ENCODE measurements around the gene RPS27A.
A peak's percentile ranks its signal among the peaks of the same experiment; 100 is the strongest.
"Not testable (repeated sequence)": the region's sequence is repeated elsewhere in the genome, so short reads cannot be mapped to it uniquely, and the experiment has no call there.

RPS27A gene

DNA sequence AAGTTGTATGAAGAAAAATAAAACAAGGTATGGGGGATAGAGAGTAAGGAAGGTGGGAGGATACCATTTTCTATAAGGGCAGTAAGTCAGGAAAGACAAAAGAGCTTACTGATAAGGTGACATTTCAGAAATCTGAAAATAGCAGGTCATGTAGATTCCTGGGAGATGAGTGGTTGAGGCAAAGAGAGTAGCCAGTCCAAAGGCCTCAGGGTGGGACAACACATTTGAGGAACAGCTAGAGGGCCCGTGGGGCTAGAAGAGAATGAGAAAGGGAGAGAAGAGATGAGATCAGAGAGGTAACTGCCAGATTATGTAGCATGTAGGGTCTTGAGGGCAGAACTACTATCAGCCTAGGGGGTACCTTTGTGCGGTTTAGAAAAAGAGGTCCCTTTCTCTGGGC lies 3.3 kb upstream of the RPS27A start:
- no peak for DNase-seq (ENCODE audit: low spot score)
- H3K4me1 Mint-ChIP-seq (ENCODE audit: low read depth), result peaks cover 36% of the 10 kb centered on the region
- H3K9me3 Mint-ChIP-seq, result no peaks in the 10 kb centered on the region
- H3K27ac Mint-ChIP-seq, result peak overlapping the region; percentile 46
- H3K27me3 Mint-ChIP-seq (ENCODE audit: low read depth), result no peaks in the 10 kb centered on the region
- peaks cover 32% of the 10 kb centered on the region for H3K36me3 Mint-ChIP-seq (ENCODE audit: low read depth)
- peak overlapping the region; percentile 15 for H3K4me3 Mint-ChIP-seq

DNA sequence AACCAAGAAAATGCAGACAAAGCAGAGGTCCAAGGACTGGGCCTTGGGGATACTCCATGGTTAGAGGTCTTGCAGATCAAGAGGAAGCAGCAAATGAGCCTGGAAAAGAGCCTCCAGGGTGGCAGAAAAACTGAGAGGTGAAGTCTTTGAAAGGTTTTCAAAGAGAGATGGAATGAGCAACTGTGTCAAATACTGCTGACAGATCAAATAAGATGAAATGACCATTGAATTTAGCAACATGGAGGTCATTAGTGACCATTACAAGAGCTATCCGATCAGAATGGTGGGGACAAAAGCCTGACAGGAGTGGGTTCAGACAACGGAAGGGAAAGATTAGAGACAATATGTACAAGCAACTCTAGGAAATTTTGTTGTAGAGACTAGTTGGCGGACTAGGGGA lies 1.9 kb upstream of the RPS27A start:
- peaks cover 44% of the 10 kb centered on the region for H3K36me3 Mint-ChIP-seq (ENCODE audit: low read depth)
- H3K4me1 Mint-ChIP-seq (ENCODE audit: low read depth), result peaks cover 45% of the 10 kb centered on the region
- peak overlapping the region; percentile 12 for H3K27ac Mint-ChIP-seq

DNA sequence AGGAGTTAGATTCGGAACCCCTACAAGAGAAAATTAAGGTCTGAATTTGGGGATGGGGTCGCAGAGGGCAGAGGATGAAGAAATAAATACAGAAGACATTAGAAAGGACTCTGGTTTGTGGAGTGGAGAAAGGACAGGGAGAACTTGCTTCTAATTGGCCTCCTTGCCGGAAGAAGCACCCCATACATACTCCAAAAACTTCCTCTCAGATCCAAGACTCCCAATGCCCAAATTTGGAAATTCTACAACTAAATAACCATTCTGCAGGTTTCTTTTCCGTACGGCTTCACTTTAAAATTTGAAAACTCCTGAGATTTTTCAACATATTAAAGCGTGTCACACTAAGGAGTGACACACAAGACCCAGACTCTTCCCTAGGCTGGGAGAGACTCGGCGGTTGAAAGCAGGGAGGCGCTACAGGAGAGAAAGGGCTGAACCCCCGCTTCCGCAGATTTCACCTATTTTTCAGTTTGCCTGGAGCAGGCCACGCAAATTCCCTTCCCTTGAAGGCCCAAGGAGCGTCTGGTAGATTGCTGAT lies 873 bp upstream of the RPS27A start:
- peak overlapping the region; percentile 91 for H3K27ac Mint-ChIP-seq
- H3K4me3 Mint-ChIP-seq, result peak overlapping the region; percentile 99
- H3K27me3 Mint-ChIP-seq (ENCODE audit: low read depth), result no peaks in the 10 kb centered on the region
- H3K36me3 Mint-ChIP-seq (ENCODE audit: low read depth), result peaks cover 52% of the 10 kb centered on the region
- DNase-seq (ENCODE audit: low spot score), result no peak
- no peaks in the 10 kb centered on the region for H3K9me3 Mint-ChIP-seq
- H3K4me1 Mint-ChIP-seq (ENCODE audit: low read depth), result peaks cover 43% of the 10 kb centered on the region

More for the DNA sequence above, 1.9 kb upstream of the RPS27A start:
- Mint-ChIP-seq H3K4me3 (peak overlapping the region; percentile 99), H3K27me3 (ENCODE audit: low read depth) (no peaks in the 10 kb centered on the region), H3K9me3 (no peaks in the 10 kb centered on the region)
- no peak for DNase-seq (ENCODE audit: low spot score)

GRCh38 chr2:55232863-55233657 lies 572 bp downstream of the RPS27A start:
- H3K9me3 Mint-ChIP-seq, result no peaks in the 10 kb centered on the region
- peaks cover 38% of the 10 kb centered on the region for H3K4me1 Mint-ChIP-seq (ENCODE audit: low read depth)
- no peak for DNase-seq (ENCODE audit: low spot score)
- H3K27me3 Mint-ChIP-seq (ENCODE audit: low read depth), result no peaks in the 10 kb centered on the region
- H3K4me3 Mint-ChIP-seq, result peak overlapping the region; percentile 99
- H3K27ac Mint-ChIP-seq, result peak overlapping the region; percentile 91
- peaks cover 54% of the 10 kb centered on the region for H3K36me3 Mint-ChIP-seq (ENCODE audit: low read depth)

- Mint-ChIP-seq H3K27me3 (ENCODE audit: low read depth) (no peaks in the 10 kb centered on the region), H3K9me3 (no peaks in the 10 kb centered on the region), H3K4me3 (peak overlapping the region; percentile 99), H3K4me1 (ENCODE audit: low read depth) (peaks cover 34% of the 10 kb centered on the region), H3K27ac (peak overlapping the region; percentile 91), H3K36me3 (ENCODE audit: low read depth) (peaks cover 53% of the 10 kb centered on the region)
- DNase-seq (ENCODE audit: low spot score), result no peak
These were observed 1.1 kb downstream of the RPS27A start for GRCh38 chr2:55233658-55233940.

DNA sequence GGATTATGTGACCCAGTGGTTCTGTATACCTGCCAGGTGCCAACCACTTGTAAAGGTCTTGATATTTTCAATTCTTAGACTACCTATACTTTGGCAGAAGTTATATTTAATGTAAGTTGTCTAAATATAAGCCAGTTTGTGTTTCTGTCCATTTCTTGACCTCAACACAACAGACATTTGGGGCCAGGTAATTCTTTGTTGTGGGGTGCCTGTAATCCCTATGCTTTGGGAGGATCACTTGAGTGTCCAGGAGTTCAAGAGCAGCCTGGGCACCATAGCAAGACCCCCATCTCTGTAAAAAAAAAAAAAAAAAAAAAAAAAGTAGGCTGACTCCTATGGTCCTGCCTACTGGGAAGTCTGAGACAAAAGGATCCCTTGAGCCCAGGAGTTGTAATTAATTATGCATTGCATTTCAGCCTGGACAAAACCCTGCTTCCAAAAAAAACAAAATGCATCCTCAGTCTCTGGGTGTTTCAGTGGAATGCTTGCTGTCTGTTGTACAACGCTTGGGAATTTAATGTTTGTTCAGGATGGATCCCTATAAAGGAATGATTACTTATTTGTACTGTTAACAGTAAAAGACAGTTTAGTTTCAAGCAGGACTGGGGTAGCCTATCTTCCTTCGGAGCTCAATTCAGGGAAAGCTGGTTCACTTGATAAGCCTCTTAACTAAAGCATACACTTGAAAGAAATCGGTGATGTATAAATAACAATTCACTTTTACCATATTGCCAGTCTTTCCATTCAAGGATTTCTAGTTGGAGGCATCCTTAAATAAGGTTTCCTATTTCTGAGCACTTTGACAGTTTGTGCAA lies 3.4 kb downstream of the RPS27A start:
- Mint-ChIP-seq H3K36me3 (ENCODE audit: low read depth) (peaks cover 48% of the 10 kb centered on the region), H3K4me1 (ENCODE audit: low read depth) (peaks cover 19% of the 10 kb centered on the region), H3K4me3 (no peak overlapping the region), H3K9me3 (no peaks in the 10 kb centered on the region), H3K27ac (no peak overlapping the region), H3K27me3 (ENCODE audit: low read depth) (no peaks in the 10 kb centered on the region)
- DNase-seq (ENCODE audit: low spot score), result no peak

- H3K9me3 Mint-ChIP-seq, result no peaks in the 10 kb centered on the region
- no peak overlapping the region for H3K27ac Mint-ChIP-seq
- H3K36me3 Mint-ChIP-seq (ENCODE audit: low read depth), result peaks cover 48% of the 10 kb centered on the region
- no peak for DNase-seq (ENCODE audit: low spot score)
- peaks cover 16% of the 10 kb centered on the region for H3K4me1 Mint-ChIP-seq (ENCODE audit: low read depth)
- H3K27me3 Mint-ChIP-seq (ENCODE audit: low read depth), result no peaks in the 10 kb centered on the region
- H3K4me3 Mint-ChIP-seq, result no peak overlapping the region
These were observed 4.6 kb downstream of the RPS27A start for GRCh38 chr2:55236992-55237543.

GRCh38 chr2:55239656-55240222 lies 7.3 kb downstream of the RPS27A start:
- Mint-ChIP-seq H3K27me3 (ENCODE audit: low read depth) (no peaks in the 10 kb centered on the region), H3K9me3 (no peaks in the 10 kb centered on the region), H3K4me3 (no peak overlapping the region), H3K27ac (no peak overlapping the region), H3K36me3 (ENCODE audit: low read depth) (peaks cover 36% of the 10 kb centered on the region), H3K4me1 (ENCODE audit: low read depth) (peaks cover 4% of the 10 kb centered on the region)
- no peak for DNase-seq (ENCODE audit: low spot score)

DNA sequence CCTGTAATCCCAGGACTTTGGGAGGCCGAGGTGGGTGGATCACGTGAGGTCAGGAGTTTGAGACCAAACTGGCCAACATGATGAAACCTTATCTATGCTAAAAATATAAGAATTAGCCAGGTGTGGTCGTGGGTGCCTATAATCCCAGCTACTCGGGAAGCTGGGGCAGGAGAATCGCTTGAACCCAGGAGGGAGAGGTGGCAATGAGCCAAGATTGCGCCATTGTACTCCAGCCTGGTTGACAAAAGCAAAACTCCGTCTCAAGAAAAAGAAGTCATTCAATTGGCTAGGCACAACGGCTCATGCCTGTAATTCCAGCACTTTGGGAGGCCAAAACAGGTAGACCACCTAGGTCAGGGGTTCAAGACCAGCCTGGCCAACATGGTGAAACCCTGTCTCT lies 9.1 kb downstream of the RPS27A start:
- not testable (repeated sequence) for H3K9me3 Mint-ChIP-seq; DNase-seq (ENCODE audit: low spot score); H3K27me3 Mint-ChIP-seq (ENCODE audit: low read depth); H3K4me1 Mint-ChIP-seq (ENCODE audit: low read depth); H3K4me3 Mint-ChIP-seq; H3K27ac Mint-ChIP-seq
- H3K36me3 Mint-ChIP-seq (ENCODE audit: low read depth), result peaks cover 26% of the 10 kb centered on the region

- no peaks in the 10 kb centered on the region for H3K9me3 Mint-ChIP-seq
- H3K4me1 Mint-ChIP-seq (ENCODE audit: low read depth), result no peaks in the 10 kb centered on the region
- no peaks in the 10 kb centered on the region for H3K27me3 Mint-ChIP-seq (ENCODE audit: low read depth)
- DNase-seq (ENCODE audit: low spot score), result no peak
- no peak overlapping the region for H3K27ac Mint-ChIP-seq
- no peak overlapping the region for H3K4me3 Mint-ChIP-seq
- peaks cover 22% of the 10 kb centered on the region for H3K36me3 Mint-ChIP-seq (ENCODE audit: low read depth)
These were observed 10.1 kb downstream of the RPS27A start for GRCh38 chr2:55242617-55243016.

DNA sequence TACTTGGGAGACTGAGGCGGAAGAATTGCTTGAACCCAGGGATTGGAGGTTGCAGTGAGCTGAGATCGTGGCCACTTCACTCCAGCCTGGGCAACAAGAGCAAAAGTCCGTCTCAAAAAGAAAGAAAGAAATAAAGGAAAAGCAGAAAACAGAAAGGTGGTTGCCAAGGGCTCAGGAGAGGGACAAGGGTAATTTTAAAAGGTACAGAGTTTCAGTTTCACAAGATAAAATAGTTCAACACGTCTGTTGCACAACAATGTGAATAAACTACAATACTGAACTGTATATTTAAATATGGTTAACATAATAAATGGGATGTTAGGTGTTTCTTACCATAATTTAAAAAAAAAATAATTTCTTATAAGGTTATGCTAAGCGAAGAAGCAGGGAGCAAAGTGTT lies 12.9 kb downstream of the RPS27A start:
- no peaks in the 10 kb centered on the region for H3K4me1 Mint-ChIP-seq (ENCODE audit: low read depth)
- H3K36me3 Mint-ChIP-seq (ENCODE audit: low read depth), result peaks cover 26% of the 10 kb centered on the region
- no peaks in the 10 kb centered on the region for H3K27me3 Mint-ChIP-seq (ENCODE audit: low read depth)
- no peaks in the 10 kb centered on the region for H3K9me3 Mint-ChIP-seq
- H3K4me3 Mint-ChIP-seq, result no peak overlapping the region
- DNase-seq (ENCODE audit: low spot score), result no peak
- H3K27ac Mint-ChIP-seq, result no peak overlapping the region

DNA sequence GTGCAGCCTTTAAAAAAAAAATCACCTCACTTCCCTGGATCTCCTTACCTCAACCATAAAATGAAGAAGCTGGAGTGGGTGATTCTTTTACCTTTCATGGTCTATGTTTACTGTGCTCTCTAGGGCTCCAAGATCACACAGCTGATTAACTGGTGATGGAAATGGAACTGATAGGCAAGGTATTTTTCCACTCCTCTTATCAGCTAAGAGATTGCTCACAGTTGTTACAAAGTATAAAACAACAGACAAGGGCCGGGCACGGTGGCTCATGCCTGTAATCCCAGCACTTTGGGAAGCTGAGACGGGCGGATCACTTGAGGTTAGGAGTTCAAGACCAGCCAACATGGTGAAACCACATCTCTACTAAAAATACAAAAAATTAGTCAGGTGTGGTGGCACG lies 14.5 kb downstream of the RPS27A start:
- peaks cover 30% of the 10 kb centered on the region for H3K36me3 Mint-ChIP-seq (ENCODE audit: low read depth)

GRCh38 chr2:55252832-55253231 lies 20.3 kb downstream of the RPS27A start:
- peaks cover 26% of the 10 kb centered on the region for H3K36me3 Mint-ChIP-seq (ENCODE audit: low read depth)
- no peaks in the 10 kb centered on the region for H3K4me1 Mint-ChIP-seq (ENCODE audit: low read depth)

More for the DNA sequence above, 14.5 kb downstream of the RPS27A start:
- no peaks in the 10 kb centered on the region for H3K9me3 Mint-ChIP-seq
- no peak overlapping the region for H3K4me3 Mint-ChIP-seq
- no peak for DNase-seq (ENCODE audit: low spot score)
- no peaks in the 10 kb centered on the region for H3K4me1 Mint-ChIP-seq (ENCODE audit: low read depth)
- no peak overlapping the region for H3K27ac Mint-ChIP-seq
- H3K27me3 Mint-ChIP-seq (ENCODE audit: low read depth), result no peaks in the 10 kb centered on the region

GRCh38 chr2:55259586-55259985 lies 27.1 kb downstream of the RPS27A start:
- not testable (repeated sequence) for H3K9me3 Mint-ChIP-seq; DNase-seq (ENCODE audit: low spot score); H3K4me3 Mint-ChIP-seq; H3K27ac Mint-ChIP-seq; H3K4me1 Mint-ChIP-seq (ENCODE audit: low read depth); H3K27me3 Mint-ChIP-seq (ENCODE audit: low read depth)
- H3K36me3 Mint-ChIP-seq (ENCODE audit: low read depth), result peaks cover 14% of the 10 kb centered on the region

More at GRCh38 chr2:55252832-55253231, 20.3 kb downstream of the RPS27A start:
- H3K27ac Mint-ChIP-seq, result no peak overlapping the region
- H3K27me3 Mint-ChIP-seq (ENCODE audit: low read depth), result no peaks in the 10 kb centered on the region
- H3K4me3 Mint-ChIP-seq, result no peak overlapping the region
- H3K9me3 Mint-ChIP-seq, result no peaks in the 10 kb centered on the region
- DNase-seq (ENCODE audit: low spot score), result no peak

All from T-helper 2 cell treated with Interferon-gamma antibody and Interleukin-4, amounts not matched to agents 5 μg/mL and 100 μg/mL, for 36 hours (primary cell).